ENCODE data around the gene ARHGAP31. TPM values are rescaled to one million over a fixed set of nuclear protein-coding genes. Genes with fewer than 3 reads are reported as not detected.

The ARHGAP31 gene
- total and polyA plus RNA-seq, 2 of the 8 experiments (the other 6 are each of a cell fraction or from before 2014, with no cell fraction given), result 1.1 to 7.6 TPM

GRCh38 chr3:119362010-119362409 is 67.8 kb downstream of the ARHGAP31 start (continued):
- no peak for TF ChIP-seq CHD7 (IDR thresholded peaks at IDR 0.05; ENCODE audit: insufficient replicate concordance, low read length)
- TF ChIP-seq HDAC2 (IDR thresholded peaks at IDR 0.05; ENCODE audit: borderline replicate concordance in 1 of 2, low read depth in 2 of 2, low read length in 2 of 2), result no peak
- TF ChIP-seq GTF2F1 (IDR thresholded peaks at IDR 0.05; ENCODE audit: borderline replicate concordance, low read depth, low read length), result no peak
- TF ChIP-seq CBX8 (IDR thresholded peaks at IDR 0.05; ENCODE audit: borderline replicate concordance, low read depth, low read length), result no peak
- TF ChIP-seq SAP30 (IDR thresholded peaks at IDR 0.05; ENCODE audit: insufficient read depth, insufficient replicate concordance, low read length), result no peak
- no peak for TF ChIP-seq CBX5 (IDR thresholded peaks at IDR 0.05; ENCODE audit: low read depth, low read length)
- no peak for TF ChIP-seq ATF2 (IDR thresholded peaks at IDR 0.05; ENCODE audit: low read length)
- no peak for TF ChIP-seq CHD2 (IDR thresholded peaks at IDR 0.05; ENCODE audit: low read length)

Measured in H1 (cell line).